NCI-H524 treated with DMSO at 0.1 percent for 48 hours (cell line): ENCODE measurements around the gene ELANE.
"Not testable (repeated sequence)": the region's sequence is repeated elsewhere in the genome, so short reads cannot be mapped to it uniquely, and the experiment has no call there.

ENCODE experiments used
- DNase-seq: peaks from one replicate; lab custom pipeline; 2025; lab: John Stamatoyannopoulos, UW

ELANE gene

DNA sequence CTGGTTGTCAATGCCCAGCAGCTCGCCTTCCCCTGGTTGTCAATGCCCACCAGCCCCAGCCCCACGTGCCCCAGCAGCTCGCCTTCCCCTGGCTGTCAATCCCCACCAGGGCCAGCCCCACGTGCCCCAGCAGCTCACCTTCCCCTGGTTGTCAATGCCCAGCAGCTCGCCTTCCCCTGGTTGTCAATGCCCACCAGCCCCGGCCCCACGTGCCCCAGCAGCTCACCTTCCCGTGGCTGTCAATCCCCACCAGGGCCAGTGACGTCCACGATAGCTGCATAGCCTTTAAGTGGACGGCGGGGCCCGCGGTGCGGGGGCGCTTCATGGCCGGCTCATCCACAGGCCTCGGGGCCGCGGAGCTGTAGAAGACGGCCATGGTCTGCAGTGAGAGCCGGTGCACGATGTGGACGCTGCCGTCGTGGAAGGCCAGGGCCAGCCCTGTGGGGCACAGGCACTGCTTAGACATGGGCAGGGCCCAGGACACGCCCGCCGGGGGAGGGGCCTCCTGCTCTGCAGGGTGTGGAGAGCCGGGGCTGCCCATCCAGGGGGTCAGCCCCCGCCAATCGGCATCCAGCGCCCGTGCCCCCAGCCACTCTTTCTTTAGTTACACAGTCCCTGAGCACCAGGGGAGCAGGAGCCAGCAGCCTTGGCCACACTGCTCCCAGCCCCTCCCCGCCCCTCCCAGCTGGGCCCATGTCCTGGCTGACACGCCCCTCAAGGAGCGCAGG lies 27.8 kb downstream of the ELANE start:
- no peak for DNase-seq

DNA sequence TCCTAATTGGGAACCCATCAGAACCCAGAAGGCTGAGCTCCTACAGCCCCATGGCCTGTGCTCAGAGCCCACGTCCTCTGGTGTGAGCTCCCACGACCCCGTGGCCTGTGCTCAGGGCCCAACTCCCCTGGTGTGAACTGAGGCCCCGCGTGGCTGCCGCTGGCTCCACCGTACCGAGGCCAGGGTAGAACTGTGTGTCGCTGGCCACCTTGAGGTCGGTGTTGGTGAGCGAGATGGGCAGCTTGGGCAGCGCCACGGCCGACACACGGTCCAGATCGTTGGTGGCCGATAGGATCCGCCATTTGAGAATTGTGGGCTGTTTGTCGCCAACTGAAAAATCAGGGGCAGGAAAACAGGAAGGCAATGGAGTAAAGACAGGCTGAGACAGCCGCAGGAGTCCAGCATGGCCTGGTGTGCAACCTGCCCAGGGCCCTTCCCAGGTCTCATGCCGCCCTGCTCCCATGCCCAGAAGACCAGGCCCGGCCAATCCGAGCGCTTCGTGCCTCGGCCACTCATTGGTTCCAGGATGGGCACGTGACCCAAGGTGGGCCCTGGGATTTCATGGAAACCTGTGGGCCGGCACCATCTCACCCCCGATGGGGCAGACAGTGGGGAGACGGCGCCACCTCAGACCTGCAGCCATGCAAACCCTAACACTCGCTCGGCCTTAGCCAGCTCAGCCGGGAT lies 29.4 kb downstream of the ELANE start:
- no peak for DNase-seq

DNA sequence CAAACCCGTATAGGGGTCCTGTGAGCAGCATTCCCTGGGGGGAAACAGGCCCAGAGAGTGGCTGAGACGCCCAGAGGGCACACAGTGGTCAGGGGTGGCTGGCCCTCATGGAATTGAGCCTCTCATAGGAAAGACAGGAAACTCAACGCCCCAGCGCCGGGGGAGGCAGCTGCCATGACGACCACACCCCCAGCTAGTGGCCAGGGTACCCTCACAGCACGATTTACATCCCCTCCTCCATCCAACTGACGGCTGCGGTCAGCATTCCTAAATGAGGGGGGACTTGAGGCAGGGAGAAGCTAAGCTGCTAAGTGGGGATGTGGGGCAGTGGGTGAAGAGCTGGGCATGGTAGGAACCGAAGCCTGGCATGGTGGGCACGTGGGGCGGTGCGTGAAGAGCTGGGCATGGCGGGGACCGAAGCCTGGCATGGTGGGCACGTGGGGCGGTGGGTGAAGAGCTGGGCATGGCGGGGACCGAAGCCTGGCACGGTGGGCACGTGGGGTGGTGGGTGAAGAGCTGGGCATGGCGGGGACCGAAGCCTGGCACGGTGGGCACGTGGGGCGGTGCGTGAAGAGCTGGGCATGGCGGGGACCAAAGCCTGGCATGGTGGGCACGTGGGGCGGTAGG lies 30.9 kb downstream of the ELANE start:
- no peak for DNase-seq

DNA sequence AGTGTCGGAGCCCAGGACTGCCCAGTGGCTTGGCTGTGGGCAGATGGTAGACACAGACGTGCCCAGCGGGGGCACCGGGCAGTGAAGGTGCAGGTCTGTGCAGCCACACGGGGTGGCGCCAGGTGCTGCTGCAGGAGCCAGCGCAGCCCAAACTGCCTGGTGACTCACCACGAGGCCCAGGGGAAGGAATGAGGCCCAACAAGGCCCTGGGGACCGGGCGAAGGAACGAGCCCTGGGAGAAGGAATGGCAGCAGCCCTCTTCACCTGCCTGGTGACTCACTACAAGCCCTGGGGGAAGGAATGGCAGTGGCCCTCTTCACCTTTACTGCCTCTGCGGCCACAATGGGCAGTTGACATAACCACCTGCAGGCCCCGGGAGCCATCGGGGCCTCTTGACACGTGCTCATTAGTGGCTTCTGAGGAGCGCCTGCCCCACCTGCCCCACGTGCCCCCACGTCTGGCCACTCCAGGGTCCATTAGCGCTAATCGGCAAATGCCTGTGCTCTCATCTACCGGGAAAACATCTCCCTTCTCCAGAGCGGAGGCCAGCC lies 31.6 kb downstream of the ELANE start:
- DNase-seq: no peak

DNA sequence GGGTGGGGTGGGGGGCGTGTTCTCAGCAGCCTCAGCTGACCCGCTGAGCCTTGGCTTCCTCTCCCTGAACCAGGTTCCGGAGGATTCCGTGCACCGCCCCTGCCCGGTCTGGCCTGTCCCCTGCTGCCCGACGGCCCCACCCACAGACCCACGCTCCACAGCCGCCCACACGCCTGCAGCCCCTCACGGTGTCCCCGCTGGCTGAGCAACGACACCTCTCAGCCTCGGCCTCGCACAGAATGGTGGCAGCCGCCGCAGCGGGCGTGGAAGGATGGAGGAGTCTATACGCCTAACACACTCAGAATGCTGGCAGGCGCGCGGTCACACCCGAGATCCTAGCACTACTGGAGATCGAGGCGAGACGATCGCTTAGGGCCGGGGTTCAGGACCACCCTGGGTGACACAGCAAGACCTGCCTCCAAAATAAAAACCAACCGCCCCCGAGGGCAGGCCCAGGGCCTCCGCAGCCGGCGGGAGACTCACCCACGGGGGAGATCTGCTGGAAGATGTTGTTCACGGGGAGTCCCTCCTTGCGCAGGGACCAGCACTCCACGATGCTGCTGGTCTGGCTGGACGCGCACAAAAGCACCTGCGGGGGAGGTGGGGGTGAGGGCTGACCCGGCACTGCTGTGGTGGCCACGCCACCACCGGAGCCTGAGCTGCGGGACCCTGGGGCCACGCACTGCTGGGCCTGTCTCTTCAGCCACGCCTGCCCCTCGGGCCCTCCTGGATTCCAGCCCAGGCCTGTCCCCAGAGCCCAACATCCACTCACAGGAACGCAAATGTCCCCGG lies 32.5 kb downstream of the ELANE start:
- no peak for DNase-seq

DNA sequence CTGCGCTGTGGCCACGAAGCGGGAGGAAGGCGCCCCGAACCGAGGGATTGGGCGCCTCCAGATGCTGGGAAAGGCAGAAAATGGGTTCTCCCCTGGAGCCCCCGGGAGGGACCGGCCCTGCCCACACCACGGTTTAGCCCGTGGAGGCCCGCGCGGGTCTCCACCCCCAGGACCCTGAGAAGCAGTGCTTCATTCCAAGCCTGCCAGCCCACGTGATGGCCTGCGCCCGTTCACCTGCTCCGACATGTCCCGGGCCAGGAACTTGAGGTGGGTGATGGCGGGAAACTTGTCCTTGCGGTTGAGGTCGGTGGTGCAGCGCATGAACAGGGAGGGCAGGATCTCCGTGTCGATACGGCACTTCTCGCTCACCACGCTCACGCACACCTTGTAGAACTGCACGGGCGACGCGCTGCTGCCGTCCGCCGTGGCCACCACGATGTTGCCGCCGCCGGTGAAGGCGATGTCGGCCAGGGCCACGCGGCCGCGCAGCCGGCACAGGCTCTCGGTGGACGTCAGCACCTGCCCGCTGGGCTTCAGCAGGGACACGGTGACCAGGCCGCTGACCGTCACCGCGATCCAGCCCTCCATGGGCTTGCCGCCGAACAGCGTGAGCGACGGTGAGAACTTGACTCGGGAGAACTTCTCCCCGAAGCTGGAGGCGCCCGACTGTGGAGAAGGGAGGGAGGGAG lies 33.6 kb downstream of the ELANE start:
- DNase-seq: no peak

DNA sequence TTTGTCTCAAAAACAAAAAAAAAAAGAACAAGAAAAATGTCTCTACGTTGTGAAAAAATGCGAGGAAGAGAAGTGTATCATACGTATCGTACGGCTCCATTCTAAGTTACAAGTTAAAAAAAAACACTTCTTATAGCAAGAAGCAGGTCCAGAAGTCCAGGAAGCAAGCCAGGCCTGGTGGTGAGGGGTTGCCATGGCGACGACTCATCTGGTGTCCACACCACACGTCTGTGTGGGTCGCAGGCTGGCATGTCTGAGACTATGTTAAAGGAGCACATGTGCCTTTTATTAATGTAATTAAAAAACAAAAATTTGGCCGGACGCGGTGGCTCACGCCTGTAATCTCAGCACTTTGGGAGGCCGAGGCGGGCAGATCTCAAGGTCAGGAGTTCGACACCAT lies 35.0 kb downstream of the ELANE start:
- DNase-seq: no peak

DNA sequence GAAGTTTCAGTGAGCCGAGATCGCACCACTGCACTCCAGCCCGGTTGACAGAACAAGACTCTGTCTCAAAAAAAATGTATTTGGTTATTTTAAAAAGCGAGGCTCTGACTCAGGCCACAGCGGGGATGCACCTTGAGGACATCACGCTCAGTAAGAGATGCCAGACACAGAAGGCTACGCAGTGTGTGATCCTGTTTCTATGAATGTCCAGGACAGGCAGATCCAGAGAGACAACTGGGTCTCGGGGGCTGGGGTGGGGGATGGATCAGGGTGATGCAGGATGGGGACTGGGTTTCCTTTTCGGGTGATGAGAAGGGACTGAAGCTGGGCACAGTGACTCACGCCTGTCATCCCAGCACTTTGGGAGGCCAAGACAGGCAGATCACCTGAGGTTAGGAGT lies 35.5 kb downstream of the ELANE start:
- no peak for DNase-seq

DNA sequence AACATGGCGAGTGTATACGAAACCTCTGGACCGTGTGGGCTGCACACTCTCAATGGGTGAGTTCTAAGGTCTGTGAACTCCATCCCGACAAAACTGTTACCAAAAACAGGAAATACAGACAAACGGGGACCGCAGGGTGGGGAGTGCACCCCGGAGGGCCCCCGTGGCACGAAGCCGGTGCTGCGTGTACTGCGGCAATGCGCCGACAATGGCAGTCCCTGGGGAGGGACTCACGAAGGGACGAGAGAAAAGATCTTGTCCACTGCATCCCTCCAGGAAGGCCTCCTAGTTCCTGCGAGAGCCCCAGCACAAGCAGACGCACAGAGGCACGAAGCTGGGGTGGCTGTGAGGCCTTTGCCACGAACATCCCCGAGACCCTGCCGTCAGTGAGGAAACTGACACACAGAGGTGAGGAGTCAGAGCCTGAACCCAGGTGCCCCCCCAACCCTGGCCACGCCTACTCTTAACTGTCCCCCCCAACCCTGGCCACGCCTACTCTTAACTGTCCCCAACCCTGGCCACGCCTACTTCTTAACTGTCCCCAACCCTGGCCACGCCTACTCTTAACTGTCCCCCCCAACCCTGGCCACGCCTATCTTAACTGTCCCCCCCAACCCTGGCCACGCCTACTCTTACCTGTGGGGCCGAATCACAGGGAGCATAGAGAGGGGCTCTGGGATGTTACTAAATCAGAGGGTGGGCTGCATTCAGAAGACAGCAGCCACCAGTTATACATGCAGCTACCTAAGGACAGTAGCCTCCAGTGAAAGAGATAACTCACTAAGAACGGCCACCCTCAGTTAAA lies 36.7 kb downstream of the ELANE start:
- no peak for DNase-seq

DNA sequence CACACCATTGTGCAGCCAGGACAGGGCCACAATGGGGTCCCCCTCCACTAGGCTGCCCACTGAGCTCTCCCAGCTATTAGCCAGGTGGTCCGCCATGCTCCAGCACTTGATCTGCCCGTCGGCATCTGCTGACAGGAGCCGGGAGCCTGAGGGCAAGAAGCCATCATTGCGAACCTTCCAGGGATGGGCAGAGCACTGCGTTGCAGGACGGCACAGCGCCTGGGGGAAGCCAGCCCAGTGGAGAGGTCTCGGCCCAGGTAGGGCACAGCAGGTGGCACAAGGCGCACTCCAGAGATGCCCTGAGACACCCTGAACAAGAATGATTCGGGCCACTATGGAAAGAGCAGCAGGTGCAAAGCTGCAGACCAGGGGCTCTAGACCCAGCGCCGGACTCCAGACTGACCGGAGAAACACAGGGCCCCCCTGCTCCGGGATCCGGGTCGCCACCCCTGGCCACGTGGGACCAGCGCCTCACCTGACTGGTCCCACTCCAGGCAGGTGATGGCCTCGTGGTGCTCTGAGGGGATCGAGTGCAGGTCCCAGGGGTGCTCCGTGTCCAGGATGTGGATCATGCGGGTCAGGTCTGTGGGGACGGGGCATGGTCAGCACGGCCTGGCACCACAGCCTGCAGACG lies 37.7 kb downstream of the ELANE start:
- DNase-seq: no peak

DNA sequence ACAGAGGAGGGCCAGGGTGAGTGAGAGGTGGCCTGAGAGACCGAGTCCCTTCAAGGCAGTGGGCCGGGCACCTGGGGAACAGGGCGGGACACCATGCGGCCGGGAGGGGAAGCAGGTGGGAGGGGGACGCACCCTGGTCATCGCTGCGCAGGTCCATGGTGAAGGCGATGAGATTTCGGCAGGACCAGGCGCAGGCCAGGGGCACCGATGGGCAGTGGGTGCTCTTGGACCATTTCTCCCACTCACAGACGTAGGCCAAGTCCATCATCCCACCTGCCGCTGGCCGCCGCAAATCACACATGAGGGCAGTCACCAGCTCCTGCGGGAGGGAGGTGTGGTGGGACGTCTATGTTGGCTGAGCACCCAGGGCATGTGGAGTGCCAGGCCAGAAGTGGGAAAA lies 38.7 kb downstream of the ELANE start:
- no peak for DNase-seq

DNA sequence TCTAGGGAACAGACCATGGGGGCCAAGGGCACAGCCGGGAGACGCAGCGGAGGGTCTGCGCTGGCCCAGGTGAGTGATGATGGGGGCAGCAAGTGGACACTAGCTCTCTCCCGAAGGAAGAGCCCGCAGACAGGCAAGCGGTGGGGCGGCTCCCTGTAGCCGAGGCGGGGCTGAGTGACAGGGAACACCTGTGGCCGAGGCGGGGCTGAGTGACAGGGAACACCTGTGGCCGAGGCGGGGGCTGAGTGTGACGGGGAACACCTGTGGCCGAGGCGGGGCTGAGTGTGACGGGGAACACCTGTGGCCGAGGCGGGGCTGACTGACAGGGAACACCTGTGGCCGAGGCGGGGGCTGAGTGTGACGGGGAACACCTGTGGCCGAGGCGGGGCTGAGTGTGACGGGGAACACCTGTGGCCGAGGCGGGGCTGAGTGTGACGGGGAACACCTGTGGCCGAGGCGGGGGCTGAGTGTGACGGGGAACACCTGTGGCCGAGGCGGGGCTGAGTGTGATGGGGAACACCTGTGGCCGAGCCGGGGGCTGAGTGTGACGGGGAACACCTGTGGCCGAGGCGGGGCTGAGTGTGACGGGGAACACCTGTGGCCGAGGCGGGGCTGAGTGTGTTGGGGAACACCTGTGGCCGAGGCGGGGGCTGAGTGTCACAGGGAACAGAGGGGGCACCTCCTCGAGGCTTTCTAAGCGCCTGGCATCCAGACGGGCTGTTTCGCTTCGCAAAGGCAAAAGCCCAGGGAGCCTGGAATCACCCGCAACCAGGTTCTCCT lies 39.5 kb downstream of the ELANE start:
- not testable (repeated sequence) for DNase-seq

DNA sequence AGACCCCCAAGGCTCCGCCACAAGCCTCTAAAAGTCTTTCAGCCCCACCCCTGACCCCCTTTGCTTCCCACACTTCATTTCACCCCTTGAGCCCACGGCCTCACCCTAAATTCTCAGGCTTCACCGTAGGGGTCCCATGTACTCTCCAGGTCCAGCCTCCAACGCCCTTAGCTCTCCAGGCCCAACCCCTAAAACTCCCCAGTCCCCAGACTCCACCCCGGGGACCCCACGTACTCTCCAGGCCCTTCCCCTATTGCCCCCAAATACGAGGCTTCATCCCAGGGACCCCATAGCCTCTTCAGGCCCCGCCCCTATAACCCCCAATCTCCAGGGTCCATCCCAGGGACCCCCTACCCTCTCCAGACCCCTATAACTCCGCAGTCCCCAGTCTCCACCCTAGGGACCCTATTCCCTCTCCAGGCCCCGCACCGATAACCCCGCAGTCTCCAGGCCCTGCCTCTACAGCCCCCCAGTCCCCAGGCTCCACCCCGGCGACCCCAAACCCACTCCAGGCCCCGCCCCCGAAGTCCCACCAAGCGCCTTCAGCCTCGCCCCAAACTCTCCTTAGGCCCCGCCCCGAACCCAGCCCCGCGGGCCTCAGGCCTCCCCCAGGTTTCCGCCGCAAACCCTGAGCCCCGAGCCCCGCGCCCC lies 40.3 kb downstream of the ELANE start:
- DNase-seq: no peak

DNA sequence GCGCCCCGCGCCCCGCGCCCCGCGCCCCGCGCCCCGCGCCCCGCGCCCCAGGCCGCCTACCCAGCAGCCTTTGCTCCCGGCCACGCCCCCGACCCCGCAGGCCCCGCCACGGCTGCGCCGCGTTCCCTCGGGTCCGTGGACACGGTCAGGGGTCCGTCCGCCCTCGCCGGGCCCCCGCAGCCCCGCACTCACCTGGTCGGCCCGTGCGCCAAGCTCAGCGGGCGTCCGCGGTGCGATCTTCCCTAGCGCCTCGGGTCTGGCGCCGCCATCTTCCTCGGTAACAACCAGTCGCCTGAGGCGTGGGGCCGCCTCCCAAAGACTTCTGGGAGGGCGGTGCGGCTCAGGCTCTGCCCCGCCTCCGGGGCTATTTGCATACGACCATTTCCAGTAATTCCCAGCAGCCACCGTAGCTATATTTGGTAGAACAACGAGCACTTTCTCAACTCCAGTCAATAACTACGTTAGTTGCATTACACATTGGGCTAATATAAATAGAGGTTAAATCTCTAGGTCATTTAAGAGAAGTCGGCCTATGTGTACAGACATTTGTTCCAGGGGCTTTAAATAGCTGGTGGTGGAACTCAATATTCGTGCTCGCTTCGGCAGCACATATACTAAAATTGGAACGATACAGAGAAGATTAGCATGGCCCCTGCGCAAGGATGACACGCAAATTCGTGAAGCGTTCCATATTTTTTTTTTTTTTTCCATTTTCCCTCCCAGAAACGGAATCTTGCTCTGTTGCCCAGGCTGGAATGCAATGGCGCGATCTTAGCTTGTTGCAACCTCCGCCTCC lies 41.0 kb downstream of the ELANE start, which contains the start of the genes MED16 and RNU6-9:
MED16 (minus strand) TSS at position 294 of the 796 bp plus-strand sequence. CDS start 2,056 bp downstream, outside the sequence.
RNU6-9 (plus strand) TSS at position 591 of the 796 bp plus-strand sequence.
- peak; percentile 69 for DNase-seq

DNA sequence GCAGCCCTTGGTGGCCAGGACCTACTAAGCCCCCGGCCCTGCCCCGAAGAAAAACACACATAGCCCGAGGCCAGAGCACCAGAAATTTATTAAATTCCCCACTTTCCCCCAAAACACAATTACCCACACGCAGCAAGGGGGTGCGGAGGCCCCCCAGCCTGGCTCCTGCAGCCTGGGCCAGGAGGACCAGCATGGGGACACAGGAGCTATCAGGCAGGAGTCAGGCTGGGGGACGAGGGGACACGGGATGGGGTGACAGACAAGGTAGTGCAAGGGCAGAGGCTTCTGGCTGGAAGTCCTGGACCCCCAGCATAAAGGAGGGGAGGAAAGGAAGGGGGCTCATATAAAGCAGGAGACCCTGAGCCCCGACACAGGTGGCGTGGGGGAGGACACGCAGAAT lies 44.3 kb downstream of the ELANE start:
- DNase-seq: no peak

DNA sequence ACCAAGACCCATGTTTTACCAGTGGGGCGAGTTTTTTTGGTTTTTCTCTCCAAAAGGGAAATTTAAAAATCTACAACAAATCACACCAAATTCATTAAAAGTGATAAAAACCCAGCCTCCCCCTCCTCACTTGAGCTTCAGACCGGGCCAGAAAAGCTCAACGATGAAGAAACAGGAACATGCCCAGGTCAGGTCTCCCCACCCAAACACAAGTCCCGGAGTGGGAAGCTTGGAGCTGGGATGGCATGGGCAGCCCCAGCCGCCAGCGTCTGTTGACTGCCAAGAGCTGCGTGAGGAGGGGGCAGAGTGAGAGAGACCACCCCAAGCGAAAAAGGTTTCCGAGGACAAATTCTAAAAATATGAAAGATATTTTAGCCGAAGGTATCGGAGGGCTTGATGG lies 44.9 kb downstream of the ELANE start:
- DNase-seq: no peak

DNA sequence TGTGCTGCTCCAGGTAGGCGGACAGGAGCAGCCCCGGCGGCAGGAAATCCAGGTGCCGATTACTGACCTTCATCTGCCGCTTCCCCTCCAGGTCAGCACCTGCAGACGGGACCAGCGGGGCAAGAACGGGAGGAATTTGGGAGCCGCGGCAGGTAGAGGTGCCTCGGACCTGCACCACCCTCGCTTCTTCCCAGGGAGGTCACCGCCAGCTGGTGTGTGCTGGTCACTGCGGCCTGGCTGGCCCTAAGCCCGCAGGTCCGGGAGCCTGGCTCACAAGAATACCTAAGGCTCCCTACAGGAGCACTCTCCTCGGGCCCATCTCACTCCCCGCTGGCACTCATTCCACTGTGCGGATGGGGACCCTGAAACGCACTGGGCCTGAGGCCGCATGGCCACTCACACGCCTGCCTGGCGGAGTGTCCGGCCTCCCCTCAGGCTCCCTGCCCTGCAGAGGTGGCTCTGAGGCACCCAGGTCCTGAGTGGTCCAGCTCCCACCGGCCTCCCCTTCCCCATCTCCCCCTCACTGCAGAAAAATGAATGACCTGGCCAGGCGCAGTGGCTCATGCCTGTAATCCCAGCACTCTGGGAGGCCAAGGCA lies 45.4 kb downstream of the ELANE start:
- no peak for DNase-seq
